ENCODE measurements around the gene TCF4.

GRCh38 chr18:55511277-55511676, 76.7 kb downstream of the TCF4 start:
- no peak for TF ChIP-seq EZH2 (IDR thresholded peaks at IDR 0.05)
- TF ChIP-seq POLR2AphosphoS5 (IDR thresholded peaks at IDR 0.05; ENCODE audit: borderline replicate concordance, low read depth, low read length) = no peak
